Stimulated activated effector memory CD8-positive, alpha-beta T cell treated with anti-CD3 and anti-CD28 coated beads, Interleukin-12 subunit alpha, Interleukin-12 subunit beta, amount 100 ng/mL, for 72 hours (primary cell): Measurements from ENCODE around the gene NEK7.

Source experiments
- ATAC-seq: fragments of 150-1000 bp; cut with Tn5 transposase; 2 replicates; pipeline ENCODE4 v1.10.0; 2021
- DNase-seq, 2 donors: peaks; one replicate each; pipeline ENCODE4 v3.0.0; 2021 to 2022; ENCODE audit warnings: low spot score in 2 of 2
- H3K27ac Mint-ChIP-seq: one replicate; pipeline ENCODE4 v1.8.0; 2022; ENCODE audit warnings: mild to moderate bottlenecking, mixed read lengths
- H3K36me3 Mint-ChIP-seq: one replicate; pipeline ENCODE4 v1.8.0; 2022; ENCODE audit warnings: mild to moderate bottlenecking, mixed read lengths
- H3K4me1 Mint-ChIP-seq: one replicate; pipeline ENCODE4 v1.8.0; 2022; ENCODE audit warnings: mixed read lengths
- H3K4me3 Mint-ChIP-seq: one replicate; pipeline ENCODE4 v1.8.0; 2022; ENCODE audit warnings: mild to moderate bottlenecking, mixed read lengths
- H3K9me3 Mint-ChIP-seq: one replicate; pipeline ENCODE4 v1.8.0; 2022; ENCODE audit warnings: mixed read lengths

NEK7 gene

DNA sequence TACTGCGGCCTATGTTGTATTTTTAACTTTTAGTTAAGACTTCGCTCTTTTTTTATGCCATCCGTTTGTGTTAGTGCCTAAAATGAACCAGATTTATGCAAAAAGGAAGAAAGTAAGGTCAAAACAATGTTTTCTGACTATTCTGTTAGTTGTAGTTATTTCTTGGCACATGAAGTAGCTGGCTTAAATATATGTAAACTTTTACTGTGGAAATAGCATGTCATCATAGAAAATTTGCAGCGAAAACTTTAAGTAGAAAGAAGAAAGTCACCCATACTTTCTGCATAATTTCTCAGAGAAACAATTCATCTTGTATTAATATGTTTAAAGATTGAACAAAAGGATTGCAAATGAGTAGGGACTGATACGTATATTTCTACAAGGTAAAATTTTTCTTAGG lies 106.4 kb downstream of the NEK7 start:
- no peak overlapping the region for H3K4me3 Mint-ChIP-seq
- DNase-seq (no peak), ATAC-seq (no peak)
- H3K4me1 Mint-ChIP-seq, result peaks cover 37% of the 10 kb centered on the region
- H3K27ac Mint-ChIP-seq, result no peak overlapping the region
- H3K36me3 Mint-ChIP-seq, result peaks cover 12% of the 10 kb centered on the region
- H3K9me3 Mint-ChIP-seq, result no peaks in the 10 kb centered on the region

DNA sequence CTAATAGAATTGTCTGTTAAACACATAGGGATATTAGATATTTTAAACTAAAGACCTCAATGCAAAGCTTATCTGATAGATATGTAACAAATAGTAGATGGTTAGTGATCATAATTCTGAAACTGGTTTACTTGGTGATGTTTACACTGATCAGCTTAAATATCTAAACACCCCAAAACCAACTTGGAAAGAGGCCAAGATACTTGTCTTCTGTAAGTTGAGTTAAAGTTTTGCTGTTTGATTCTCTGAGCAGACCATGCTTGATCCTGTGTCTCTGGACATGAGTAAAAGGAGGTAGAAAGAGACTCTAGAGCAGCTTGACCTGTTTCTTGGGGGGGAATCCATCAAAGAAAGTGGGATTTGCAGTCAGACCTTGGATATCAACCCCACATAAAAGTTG lies 107.5 kb downstream of the NEK7 start:
- peaks cover 9% of the 10 kb centered on the region for H3K36me3 Mint-ChIP-seq
- DNase-seq (no peak), ATAC-seq (no peak)
- H3K4me1 Mint-ChIP-seq, result peaks cover 29% of the 10 kb centered on the region
- no peaks in the 10 kb centered on the region for H3K9me3 Mint-ChIP-seq
- no peak overlapping the region for H3K27ac Mint-ChIP-seq
- H3K4me3 Mint-ChIP-seq, result no peak overlapping the region

DNA sequence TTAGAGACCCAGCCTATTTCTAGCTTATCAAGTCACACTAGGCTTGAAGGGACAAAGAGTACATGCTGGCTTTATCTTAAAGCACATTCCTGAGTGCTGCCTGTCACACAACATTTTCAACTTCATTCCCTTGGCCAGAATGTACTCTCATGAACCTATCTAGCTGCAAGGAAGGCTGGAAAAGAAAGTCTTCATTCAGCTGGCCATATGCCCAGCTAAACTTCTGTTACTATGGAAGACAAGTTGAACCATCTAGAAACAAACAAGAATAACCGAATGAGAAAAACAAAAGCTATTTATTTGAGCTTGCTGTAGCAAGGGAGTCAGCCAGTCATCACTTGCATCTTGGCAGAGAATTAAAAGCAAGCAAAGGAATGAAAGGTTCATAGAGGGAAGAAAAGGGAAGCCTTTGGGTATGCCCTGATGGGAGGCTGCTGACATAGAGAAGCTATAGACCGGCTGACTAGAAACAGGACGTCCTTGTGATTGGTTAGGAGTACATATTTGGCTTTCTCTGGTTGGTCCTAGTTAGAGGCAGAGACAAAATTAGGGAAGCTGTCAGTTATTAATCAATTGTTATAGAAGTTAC lies 108.4 kb downstream of the NEK7 start:
- Mint-ChIP-seq H3K27ac (peak overlapping the region; percentile 5), H3K4me1 (peaks cover 21% of the 10 kb centered on the region), H3K9me3 (no peaks in the 10 kb centered on the region), H3K36me3 (peaks cover 8% of the 10 kb centered on the region), H3K4me3 (no peak overlapping the region)
- ATAC-seq, result no peak
- DNase-seq, result no peak

DNA sequence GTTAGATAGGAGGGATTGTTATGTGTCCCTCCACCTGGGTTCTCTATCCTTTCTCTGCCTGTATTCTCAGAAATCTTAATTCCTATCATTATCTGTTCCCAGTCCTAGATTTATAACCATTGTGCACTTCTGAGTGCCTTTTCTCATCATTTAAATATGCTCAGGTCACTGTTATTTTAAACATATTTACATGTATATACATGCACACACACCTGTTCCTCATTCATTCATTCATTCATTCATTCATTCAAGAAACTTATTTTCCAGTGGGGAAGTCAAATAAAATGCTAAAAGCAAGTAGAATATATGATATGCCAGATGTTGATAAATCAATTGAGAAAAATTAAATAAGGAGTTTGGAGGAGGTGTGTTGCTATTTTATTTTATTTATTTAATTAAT lies 110.3 kb downstream of the NEK7 start:
- no peak overlapping the region for H3K4me3 Mint-ChIP-seq
- no peaks in the 10 kb centered on the region for H3K9me3 Mint-ChIP-seq
- H3K36me3 Mint-ChIP-seq, result peaks cover 8% of the 10 kb centered on the region
- ATAC-seq, result no peak
- no peak for DNase-seq
- peaks cover 9% of the 10 kb centered on the region for H3K4me1 Mint-ChIP-seq
- no peak overlapping the region for H3K27ac Mint-ChIP-seq

DNA sequence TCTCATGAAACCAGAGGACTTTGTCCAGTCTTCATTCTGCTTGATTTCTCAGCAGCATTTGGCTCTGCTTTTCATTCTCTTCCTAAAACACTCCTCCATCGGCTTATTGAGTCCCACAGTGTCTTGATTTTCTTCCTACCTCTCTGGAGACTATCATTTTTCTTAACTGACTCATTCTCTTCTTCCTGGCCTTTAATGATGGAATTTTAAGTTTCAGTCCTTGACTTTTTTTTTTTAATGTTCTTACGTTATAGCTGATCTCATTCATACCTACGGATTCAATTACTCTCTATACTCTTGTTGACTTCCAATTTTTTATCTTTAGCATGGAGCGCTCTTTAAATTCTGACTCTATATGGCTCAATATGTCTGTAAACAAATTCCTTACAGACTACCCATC lies 111.1 kb downstream of the NEK7 start:
- Mint-ChIP-seq H3K36me3 (peaks cover 2% of the 10 kb centered on the region), H3K9me3 (no peaks in the 10 kb centered on the region), H3K4me3 (no peak overlapping the region), H3K4me1 (peaks cover 16% of the 10 kb centered on the region), H3K27ac (no peak overlapping the region)
- ATAC-seq (no peak), DNase-seq (no peak)

DNA sequence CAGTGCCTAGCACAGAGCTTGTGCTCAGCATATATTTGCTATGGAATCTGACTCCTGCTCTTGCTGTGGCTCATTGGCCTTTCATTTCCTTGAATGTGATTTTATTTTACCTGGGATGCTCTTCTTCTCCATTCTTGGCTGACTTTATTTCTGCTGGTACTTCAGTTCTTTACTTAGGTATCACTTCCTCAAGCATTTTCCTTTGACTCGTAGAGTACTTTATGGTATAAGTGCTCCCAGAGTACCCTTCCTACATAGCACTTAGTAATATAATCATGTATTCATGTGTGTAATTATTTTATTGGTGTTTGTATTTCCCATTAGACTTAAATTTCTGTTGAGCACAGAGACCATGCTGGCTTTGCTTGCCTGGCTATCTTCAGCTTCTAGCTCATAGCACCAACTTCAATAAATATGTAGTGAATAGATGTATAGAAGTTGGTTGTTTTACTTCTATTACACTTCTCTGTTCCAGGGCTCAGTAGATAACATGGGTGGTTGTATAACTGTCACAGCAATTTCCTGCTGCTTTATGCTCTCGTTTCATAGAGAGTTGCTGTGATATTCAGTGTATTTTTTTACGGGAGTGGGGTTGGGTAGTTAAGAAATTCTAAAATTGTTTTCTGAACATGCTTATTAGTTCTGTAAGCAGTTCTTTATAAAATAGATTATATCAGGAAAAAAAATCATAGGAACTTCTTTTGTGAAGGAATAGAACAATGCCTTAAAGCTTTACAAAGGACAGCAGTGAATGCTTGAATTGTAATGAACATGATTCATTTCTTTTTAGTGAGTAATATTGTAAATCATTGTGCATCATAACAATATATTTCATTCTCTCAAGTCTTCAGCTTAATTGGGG lies 112.2 kb downstream of the NEK7 start:
- ATAC-seq, result peak; percentile 72
- DNase-seq, result no peak
- H3K9me3 Mint-ChIP-seq, result no peaks in the 10 kb centered on the region
- no peaks in the 10 kb centered on the region for H3K36me3 Mint-ChIP-seq
- no peak overlapping the region for H3K27ac Mint-ChIP-seq
- no peak overlapping the region for H3K4me3 Mint-ChIP-seq
- H3K4me1 Mint-ChIP-seq, result peaks cover 16% of the 10 kb centered on the region

DNA sequence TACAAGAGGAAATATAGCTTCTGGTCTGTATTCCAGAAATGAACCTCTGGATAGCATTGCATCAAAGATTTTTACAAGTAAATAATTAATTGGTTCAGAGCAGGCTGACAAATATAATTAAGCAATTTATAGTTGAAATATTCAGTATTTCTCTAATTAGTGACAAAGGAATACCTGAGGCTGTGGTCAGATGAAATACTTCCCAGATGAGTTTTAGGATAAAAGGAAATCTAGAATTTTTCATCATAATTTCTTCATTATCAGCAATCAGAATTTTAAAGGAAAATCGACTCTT lies 112.8 kb downstream of the NEK7 start:
- H3K4me1 Mint-ChIP-seq, result peaks cover 16% of the 10 kb centered on the region
- H3K27ac Mint-ChIP-seq, result no peak overlapping the region
- ATAC-seq (no peak), DNase-seq (no peak)
- no peak overlapping the region for H3K4me3 Mint-ChIP-seq
- no peaks in the 10 kb centered on the region for H3K9me3 Mint-ChIP-seq
- H3K36me3 Mint-ChIP-seq, result no peaks in the 10 kb centered on the region

DNA sequence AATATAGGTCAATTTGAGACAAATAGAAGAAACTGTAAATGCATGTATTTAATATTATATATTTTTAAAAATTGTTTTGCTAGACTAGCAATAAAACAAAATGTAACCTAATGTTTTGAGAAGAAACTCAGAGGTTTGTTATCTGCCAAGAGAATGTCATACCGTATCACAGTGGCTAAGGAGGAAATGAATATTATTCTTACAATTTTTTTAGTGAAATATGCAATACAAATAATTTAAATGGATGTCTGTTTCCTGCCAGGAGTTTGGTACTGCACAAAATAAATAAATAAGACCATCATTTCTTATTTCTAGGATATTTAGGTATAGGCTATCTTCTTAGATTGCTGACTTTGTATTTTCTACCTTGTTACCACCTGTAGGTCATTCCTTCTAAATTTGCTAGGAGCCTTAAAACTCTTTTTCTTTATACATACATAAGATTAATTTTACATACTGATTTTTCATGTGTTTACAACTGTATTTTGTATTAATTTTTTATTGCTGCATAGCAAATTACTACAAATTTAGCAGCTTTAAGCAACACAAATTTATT lies 113.6 kb downstream of the NEK7 start:
- ATAC-seq, result no peak
- peaks cover 11% of the 10 kb centered on the region for H3K4me1 Mint-ChIP-seq

DNA sequence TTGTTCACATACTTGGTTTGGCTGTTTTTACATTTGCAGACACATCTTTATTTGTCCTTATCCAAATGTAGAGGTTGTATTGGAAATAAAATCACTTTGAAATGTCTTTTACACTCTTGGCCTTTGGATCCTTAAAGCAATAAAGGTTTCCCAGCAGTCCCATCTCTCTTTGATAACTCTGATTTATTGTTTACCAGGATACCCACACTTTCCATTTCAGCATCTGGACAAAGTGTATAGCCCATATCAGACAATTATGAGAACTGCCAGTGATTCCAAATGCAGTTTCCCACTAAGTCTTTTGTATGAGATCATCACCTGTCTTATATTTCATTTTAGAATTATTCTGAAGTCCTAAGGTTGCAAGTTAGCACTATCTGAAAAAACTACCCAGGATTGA lies 114.7 kb downstream of the NEK7 start:
- no peak overlapping the region for H3K27ac Mint-ChIP-seq
- DNase-seq, result no peak
- H3K9me3 Mint-ChIP-seq, result no peaks in the 10 kb centered on the region
- no peak overlapping the region for H3K4me3 Mint-ChIP-seq
- peaks cover 8% of the 10 kb centered on the region for H3K4me1 Mint-ChIP-seq
- no peaks in the 10 kb centered on the region for H3K36me3 Mint-ChIP-seq
- ATAC-seq, result no peak

More for the DNA sequence above, 113.6 kb downstream of the NEK7 start:
- Mint-ChIP-seq H3K36me3 (no peaks in the 10 kb centered on the region), H3K27ac (no peak overlapping the region), H3K9me3 (no peaks in the 10 kb centered on the region), H3K4me3 (no peak overlapping the region)
- no peak for DNase-seq

DNA sequence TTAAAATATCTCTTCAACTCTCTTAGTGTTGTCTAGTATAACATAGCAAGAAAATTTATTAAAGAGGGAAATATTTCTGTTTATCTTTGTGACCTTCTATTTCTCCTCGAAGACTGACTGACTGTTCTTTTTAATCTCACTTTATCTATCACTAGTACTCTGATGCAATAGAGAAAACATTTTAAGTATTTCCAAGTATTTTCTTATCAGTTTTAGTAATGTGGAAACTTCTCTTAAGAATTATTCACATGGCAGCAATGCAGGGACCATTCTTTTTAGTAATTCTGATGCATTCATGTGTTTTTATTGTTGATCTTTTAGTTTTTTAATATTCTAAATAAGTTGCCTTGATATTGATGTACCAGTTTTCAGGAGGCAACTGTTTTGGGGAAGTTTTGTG lies 115.7 kb downstream of the NEK7 start:
- peaks cover 8% of the 10 kb centered on the region for H3K4me1 Mint-ChIP-seq
- H3K4me3 Mint-ChIP-seq, result no peak overlapping the region
- DNase-seq (no peak), ATAC-seq (no peak)
- peak overlapping the region; percentile 43 for H3K27ac Mint-ChIP-seq
- no peaks in the 10 kb centered on the region for H3K9me3 Mint-ChIP-seq
- no peaks in the 10 kb centered on the region for H3K36me3 Mint-ChIP-seq

DNA sequence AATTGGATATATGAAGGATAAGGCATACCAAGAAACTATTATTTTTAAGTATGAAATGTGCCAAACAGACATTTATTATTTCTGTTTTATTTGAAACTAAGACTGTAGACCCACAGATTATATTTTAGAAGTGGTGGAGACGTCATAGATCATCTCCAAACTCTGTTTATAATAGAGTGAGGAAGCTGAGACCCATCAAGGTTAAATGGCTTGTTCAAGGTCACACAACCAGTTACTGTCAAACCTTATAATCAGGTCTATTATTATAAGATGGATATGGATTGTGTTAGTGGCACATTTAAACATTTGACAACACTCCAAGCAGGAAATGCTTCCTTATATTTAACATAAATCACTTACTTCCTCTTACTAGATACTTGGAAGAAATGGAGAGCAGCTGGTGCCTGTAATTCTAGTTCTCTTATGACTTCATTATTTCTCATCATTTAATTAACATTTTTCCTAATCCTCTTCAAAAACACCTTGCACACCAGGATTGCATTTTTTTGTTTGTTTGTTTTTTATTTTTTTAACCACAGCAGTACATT lies 117.0 kb downstream of the NEK7 start:
- no peak for ATAC-seq
- peak overlapping the region; percentile 70 for H3K27ac Mint-ChIP-seq
- DNase-seq, result no peak
- H3K36me3 Mint-ChIP-seq, result no peaks in the 10 kb centered on the region
- H3K4me3 Mint-ChIP-seq, result no peak overlapping the region
- no peaks in the 10 kb centered on the region for H3K9me3 Mint-ChIP-seq
- peaks cover 8% of the 10 kb centered on the region for H3K4me1 Mint-ChIP-seq

DNA sequence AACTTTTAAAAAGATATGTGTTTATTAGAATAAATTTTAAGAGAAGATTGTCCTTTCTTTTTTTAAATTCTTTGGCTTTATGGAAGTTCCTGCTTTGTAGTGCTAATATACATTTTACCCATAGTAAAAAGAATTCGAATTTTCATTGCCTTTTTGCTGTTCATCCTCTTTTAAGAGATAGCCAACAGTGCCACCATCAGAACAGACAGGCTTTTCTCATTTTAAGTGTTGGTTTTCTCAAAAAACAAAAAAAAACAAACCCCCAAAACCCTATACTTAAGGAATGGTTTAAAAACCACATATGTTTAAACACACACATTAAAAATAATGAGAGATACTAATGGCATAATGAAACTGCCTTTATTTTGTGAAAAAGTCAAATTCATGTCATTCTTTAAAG lies 118.8 kb downstream of the NEK7 start:
- Mint-ChIP-seq H3K36me3 (peaks cover 9% of the 10 kb centered on the region), H3K4me1 (peaks cover 8% of the 10 kb centered on the region), H3K27ac (no peak overlapping the region), H3K4me3 (no peak overlapping the region), H3K9me3 (no peaks in the 10 kb centered on the region)
- ATAC-seq (no peak), DNase-seq (no peak)

DNA sequence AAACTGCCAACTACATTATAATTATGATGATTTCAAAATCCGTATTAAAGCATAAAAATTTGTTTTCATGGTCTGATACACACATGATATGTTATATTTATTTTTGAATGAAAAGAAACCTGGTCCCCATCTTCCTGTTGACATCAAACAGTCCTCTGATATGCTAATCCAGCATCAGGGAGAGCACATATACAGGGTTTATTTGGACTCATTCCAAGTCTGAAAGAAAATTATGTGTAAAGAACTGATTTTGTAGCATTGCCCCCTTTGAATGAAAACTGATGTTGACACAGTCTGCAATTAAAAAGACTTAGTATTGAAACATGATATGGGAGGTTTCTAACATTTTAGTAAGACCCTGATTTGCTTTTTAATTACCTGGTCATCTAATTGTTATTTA lies 119.4 kb downstream of the NEK7 start:
- no peak overlapping the region for H3K27ac Mint-ChIP-seq
- no peaks in the 10 kb centered on the region for H3K9me3 Mint-ChIP-seq
- H3K36me3 Mint-ChIP-seq, result peaks cover 9% of the 10 kb centered on the region
- no peak for ATAC-seq
- H3K4me3 Mint-ChIP-seq, result no peak overlapping the region
- no peak for DNase-seq
- H3K4me1 Mint-ChIP-seq, result peaks cover 8% of the 10 kb centered on the region

DNA sequence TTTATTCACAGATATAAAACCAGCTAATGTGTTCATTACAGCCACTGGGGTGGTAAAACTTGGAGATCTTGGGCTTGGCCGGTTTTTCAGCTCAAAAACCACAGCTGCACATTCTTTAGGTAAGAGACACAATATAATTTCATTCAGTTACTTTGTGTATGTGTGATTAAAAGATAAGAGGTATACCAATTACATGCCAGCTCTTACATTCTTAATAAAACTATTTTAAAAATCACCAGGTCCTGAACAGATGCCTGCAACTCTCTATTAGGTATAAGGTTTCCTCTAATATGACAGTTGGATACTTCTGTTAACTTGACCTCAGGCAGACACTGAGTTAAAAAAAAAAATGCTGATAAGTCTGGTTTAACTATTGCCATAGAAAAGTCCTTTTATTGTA lies 122.1 kb downstream of the NEK7 start:
- ATAC-seq (no peak), DNase-seq (no peak)
- Mint-ChIP-seq H3K4me3 (no peak overlapping the region), H3K4me1 (peaks cover 19% of the 10 kb centered on the region), H3K9me3 (no peaks in the 10 kb centered on the region), H3K27ac (no peak overlapping the region), H3K36me3 (peaks cover 17% of the 10 kb centered on the region)

DNA sequence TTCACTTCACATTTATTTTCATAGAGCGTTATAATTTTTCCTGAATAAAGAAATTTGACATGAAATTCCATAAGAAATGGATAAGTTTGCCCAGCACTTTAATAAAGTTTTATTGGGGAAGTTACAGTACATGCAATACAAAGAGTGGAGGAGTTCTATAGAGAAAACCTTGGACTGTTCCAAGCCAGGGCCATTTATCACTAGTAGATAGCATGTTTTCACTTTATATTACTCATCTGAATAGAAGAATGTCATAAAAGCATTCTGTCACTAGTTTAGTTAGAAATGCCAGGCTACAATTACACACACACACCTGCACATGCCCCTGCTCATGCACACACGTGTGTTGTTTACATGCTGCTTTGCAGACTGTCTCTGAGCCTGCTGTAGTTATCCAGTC lies 123.3 kb downstream of the NEK7 start:
- Mint-ChIP-seq H3K27ac (no peak overlapping the region), H3K36me3 (peaks cover 17% of the 10 kb centered on the region), H3K4me3 (no peak overlapping the region), H3K9me3 (no peaks in the 10 kb centered on the region), H3K4me1 (peaks cover 22% of the 10 kb centered on the region)
- ATAC-seq (no peak), DNase-seq (no peak)

DNA sequence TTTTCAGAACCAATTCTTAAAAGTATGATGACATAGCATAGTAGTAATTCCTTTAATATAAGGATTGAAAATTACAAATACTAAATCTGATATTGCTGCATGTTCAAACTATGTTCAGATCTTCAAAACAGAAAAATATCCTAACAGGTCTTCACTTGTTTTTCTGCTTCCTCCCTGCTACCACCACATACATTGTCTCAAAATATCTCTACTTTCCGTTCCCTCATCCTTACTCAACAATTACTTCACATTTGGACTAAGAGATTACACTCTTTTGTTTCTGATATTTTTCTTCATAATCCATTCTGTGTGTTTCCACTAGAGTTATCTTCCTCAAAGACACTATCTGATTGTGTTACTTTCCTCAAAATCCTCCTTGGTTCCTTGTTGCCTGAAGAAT lies 125.1 kb downstream of the NEK7 start:
- Mint-ChIP-seq H3K4me1 (peaks cover 36% of the 10 kb centered on the region), H3K27ac (peak overlapping the region; percentile 36), H3K36me3 (peaks cover 29% of the 10 kb centered on the region), H3K9me3 (no peaks in the 10 kb centered on the region), H3K4me3 (no peak overlapping the region)
- ATAC-seq, result no peak
- no peak for DNase-seq
